ENCODE measurements around the gene ADAMTS10. TPM values are rescaled to one million over a fixed set of nuclear protein-coding genes. Genes with fewer than 3 reads are reported as not detected.

ADAMTS10 gene
- total RNA-seq, 1 experiment from 2014 or later, result 26.5 TPM

DNA sequence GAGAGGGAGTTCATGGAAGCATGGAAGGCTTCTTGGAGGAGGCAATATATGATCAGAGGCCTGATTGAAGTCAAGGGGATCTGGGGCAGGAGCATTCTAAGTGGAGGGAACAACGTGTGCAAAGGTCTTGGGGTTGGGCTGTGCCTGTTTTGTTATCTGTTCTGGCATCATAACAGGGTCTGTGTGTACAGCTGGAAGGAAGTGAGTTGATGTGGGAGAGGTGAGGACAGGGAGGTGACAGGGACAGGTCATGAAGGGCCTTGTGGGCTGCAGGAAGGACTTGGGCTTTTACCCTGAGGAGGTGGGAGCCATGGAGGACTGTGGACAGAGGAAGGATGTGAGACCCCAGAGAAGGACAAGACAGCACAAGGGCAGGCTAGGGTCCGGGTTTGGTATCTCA, 18.7 kb upstream of the ADAMTS10 start:
- peak overlapping the region; percentile 82 for H3K56ac ChIP-seq (ENCODE audit: insufficient read length, low read depth, low read length)
- no peaks in the 10 kb centered on the region for H3K9me3 ChIP-seq (ENCODE audit: control insufficient read depth, low read depth, low read length)
- no peaks in the 10 kb centered on the region for H3K27me3 ChIP-seq (ENCODE audit: insufficient read depth, low read length)
- H3K4ac ChIP-seq (ENCODE audit: low read depth, low read length), result no peak overlapping the region
- no peak overlapping the region for H2BK5ac ChIP-seq (ENCODE audit: insufficient read length, low read length)
- H4K8ac ChIP-seq (replicated peaks; ENCODE audit: insufficient read length, low read depth, low read length), result no peak overlapping the region
- no peak overlapping the region for H2AFZ ChIP-seq (ENCODE audit: low read length)
- no peak overlapping the region for H3K27ac ChIP-seq (ENCODE audit: insufficient read length, low read depth, low read length)
- Mint-ChIP-seq H3K27me3 (ENCODE audit: low read depth) (peaks cover 3% of the 10 kb centered on the region; the same call in 1 of the 2 replicates), H3K9me3 (peaks cover 3% of the 10 kb centered on the region in 2 experiments; a peak in 4 of 5 replicates), H3K4me1 (peaks cover 15 to 33% of the 10 kb centered on the region in 2 experiments), H3K4me3 (peak overlapping the region in 1 of 2 experiments; percentile 7; a peak in 1 of 5 replicates), H3K27ac (no peak overlapping the region), H3K36me3 (ENCODE audit: insufficient read depth in 1 of 3, low read depth in 3 of 3) (no peaks in the 10 kb centered on the region)
- no peak overlapping the region for H3K14ac ChIP-seq (ENCODE audit: insufficient read depth, low read length)
- no peak overlapping the region for H2AK5ac ChIP-seq (ENCODE audit: insufficient read length, low read length)
- H3T11ph ChIP-seq (ENCODE audit: low read length), result no peak overlapping the region
- TF ChIP-seq, protein P1, sequence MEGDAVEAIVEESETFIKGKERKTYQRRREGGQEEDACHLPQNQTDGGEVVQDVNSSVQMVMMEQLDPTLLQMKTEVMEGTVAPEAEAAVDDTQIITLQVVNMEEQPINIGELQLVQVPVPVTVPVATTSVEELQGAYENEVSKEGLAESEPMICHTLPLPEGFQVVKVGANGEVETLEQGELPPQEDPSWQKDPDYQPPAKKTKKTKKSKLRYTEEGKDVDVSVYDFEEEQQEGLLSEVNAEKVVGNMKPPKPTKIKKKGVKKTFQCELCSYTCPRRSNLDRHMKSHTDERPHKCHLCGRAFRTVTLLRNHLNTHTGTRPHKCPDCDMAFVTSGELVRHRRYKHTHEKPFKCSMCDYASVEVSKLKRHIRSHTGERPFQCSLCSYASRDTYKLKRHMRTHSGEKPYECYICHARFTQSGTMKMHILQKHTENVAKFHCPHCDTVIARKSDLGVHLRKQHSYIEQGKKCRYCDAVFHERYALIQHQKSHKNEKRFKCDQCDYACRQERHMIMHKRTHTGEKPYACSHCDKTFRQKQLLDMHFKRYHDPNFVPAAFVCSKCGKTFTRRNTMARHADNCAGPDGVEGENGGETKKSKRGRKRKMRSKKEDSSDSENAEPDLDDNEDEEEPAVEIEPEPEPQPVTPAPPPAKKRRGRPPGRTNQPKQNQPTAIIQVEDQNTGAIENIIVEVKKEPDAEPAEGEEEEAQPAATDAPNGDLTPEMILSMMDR (conservative IDR thresholded peaks at IDR 0.05), result no peak
- no peak overlapping the region for H3K18ac ChIP-seq (ENCODE audit: insufficient read length, low read depth, low read length)
- no peak overlapping the region for H2BK120ac ChIP-seq (ENCODE audit: low read depth, low read length, poor library complexity, severe bottlenecking)
- no peaks in the 10 kb centered on the region for H4K20me1 ChIP-seq (ENCODE audit: control insufficient read depth, insufficient read depth, insufficient read length)
- H4K91ac ChIP-seq (ENCODE audit: insufficient read length, low read depth, low read length), result no peak overlapping the region
- no peaks in the 10 kb centered on the region for H3K4me1 ChIP-seq (ENCODE audit: insufficient read depth, low read length)
- H3K79me1 ChIP-seq (ENCODE audit: insufficient read depth, low read depth, low read length, poor library complexity, severe bottlenecking), result no peaks in the 10 kb centered on the region
- no peak overlapping the region for H4K5ac ChIP-seq (ENCODE audit: insufficient read length, low read depth, low read length)
- DNase-seq, result no peak
- no peak overlapping the region for H2BK12ac ChIP-seq (ENCODE audit: insufficient read length, low read depth, low read length)
- no peak overlapping the region for H3K9ac ChIP-seq (ENCODE audit: extremely low read depth, insufficient read length, low read length)
- H3K79me2 ChIP-seq (ENCODE audit: insufficient read depth, low read length), result no peaks in the 10 kb centered on the region
- H2BK20ac ChIP-seq (ENCODE audit: low read depth, low read length, poor library complexity, severe bottlenecking), result no peak overlapping the region
- no CpG with 5 or more reads among the region's 2 CpGs for WGBS (ENCODE audit: extremely low coverage, insufficient read length, low lambda C conversion rate)
- H3K4me2 ChIP-seq (ENCODE audit: insufficient read depth, insufficient read length, low read length), result no peak overlapping the region
- no peaks in the 10 kb centered on the region for H3K23me2 ChIP-seq (ENCODE audit: insufficient read length, low read depth, low read length, poor library complexity, severe bottlenecking)
- H3K23ac ChIP-seq (ENCODE audit: insufficient read length, low read depth, low read length), result no peak overlapping the region
- no peak overlapping the region for H2BK15ac ChIP-seq (ENCODE audit: low read depth, low read length)

All from H9 (cell line).